Progenitor cell of endocrine pancreas (in vitro differentiated cells): ENCODE measurements around the gene CORO1C. TPM values are rescaled to one million over a fixed set of nuclear protein-coding genes. Genes with fewer than 3 reads are reported as not detected.
A peak's percentile ranks its signal among the peaks of the same experiment; 100 is the strongest.

Experiments used
- DNase-seq: peaks from one replicate; pipeline ENCODE4 v3.0.0; 2021; ENCODE audit warnings: low spot score; ENCODE audit not compliant: unreplicated experiment
- H3K27ac Mint-ChIP-seq: 2 replicates; pipeline ENCODE4 v1.8.0; 2021; ENCODE audit warnings: mild to moderate bottlenecking, moderate library complexity, mixed read lengths
- H3K27me3 Mint-ChIP-seq: 2 replicates; pipeline ENCODE4 v1.8.0; 2021; ENCODE audit warnings: mixed read lengths
- H3K36me3 Mint-ChIP-seq: 2 replicates; pipeline ENCODE4 v1.8.0; 2022; ENCODE audit warnings: mixed read lengths; ENCODE audit not compliant: insufficient read depth
- H3K4me1 Mint-ChIP-seq: 2 replicates; pipeline ENCODE4 v1.8.0; 2021; ENCODE audit warnings: low read depth, mixed read lengths
- H3K4me3 Mint-ChIP-seq: 2 replicates; pipeline ENCODE4 v1.8.0; 2021; ENCODE audit warnings: low read depth, mild to moderate bottlenecking, moderate library complexity, mixed read lengths
- H3K9me3 Mint-ChIP-seq: 2 replicates; pipeline ENCODE4 v1.8.0; 2021; ENCODE audit warnings: low read depth, mixed read lengths
- total RNA-seq: library from RNA; stranded (reverse); gene quantifications from 2 replicates; pipeline ENCODE4 v1.2.1, GENCODE V29; 2021
- TF ChIP-seq, protein P1 (sequence below): fragments of 200-600 bp; sonication (generic); IDR thresholded peaks from one replicate; pipeline ENCODE4 v1.5.0; 2021; ENCODE audit warnings: antibody characterized with exemption, mild to moderate bottlenecking; ENCODE audit not compliant: unreplicated experiment

The CORO1C gene
- total RNA-seq, 1 donor from 2014 or later: 68.3 TPM

DNA sequence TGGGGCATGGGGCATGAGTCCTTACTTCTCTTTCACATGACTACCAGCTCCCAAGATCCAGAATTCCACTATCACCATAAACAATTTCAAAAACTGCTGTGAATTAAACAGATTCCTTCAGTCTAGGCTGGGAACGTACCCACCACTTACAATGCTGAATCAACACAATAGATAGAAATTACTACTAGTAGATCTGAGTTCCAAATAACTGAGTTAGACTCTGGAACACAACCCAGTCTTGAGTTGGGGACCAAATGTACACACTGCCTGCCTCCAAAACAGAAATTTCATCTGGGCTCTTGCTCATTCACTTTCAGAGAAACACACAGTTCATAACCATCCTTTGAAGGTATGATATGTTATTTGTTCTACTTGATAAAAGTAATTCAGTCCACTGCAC lies 8.9 kb downstream of the CORO1C start:
- Mint-ChIP-seq H3K9me3 (no peaks in the 10 kb centered on the region), H3K27ac (no peak overlapping the region)

DNA sequence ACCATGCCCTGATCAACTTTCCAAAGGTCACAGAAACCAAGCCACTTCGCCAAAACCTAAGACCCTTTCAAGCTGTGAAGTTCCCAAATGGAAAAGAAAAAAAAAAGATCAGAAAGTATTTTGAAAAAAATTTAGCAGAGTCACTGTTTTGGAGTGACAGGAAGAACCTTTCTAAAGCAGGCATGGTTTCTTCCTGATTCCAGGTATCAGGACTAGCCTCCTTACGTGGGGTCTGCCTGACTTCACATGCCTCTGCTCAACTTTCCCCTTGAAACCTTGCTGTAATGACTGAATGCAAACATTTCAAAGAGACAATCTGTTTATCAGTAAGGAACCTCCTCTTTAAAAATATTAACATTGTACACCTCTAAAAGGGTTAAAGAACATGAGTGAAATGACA lies 9.5 kb downstream of the CORO1C start:
- peaks cover 11% of the 10 kb centered on the region for H3K4me1 Mint-ChIP-seq
- no peak overlapping the region for H3K27ac Mint-ChIP-seq

More for the DNA sequence above, 8.9 kb downstream of the CORO1C start:
- H3K27me3 Mint-ChIP-seq: no peaks in the 10 kb centered on the region
- DNase-seq: no peak
- H3K4me1 Mint-ChIP-seq: peaks cover 11% of the 10 kb centered on the region
- TF ChIP-seq, protein P1, sequence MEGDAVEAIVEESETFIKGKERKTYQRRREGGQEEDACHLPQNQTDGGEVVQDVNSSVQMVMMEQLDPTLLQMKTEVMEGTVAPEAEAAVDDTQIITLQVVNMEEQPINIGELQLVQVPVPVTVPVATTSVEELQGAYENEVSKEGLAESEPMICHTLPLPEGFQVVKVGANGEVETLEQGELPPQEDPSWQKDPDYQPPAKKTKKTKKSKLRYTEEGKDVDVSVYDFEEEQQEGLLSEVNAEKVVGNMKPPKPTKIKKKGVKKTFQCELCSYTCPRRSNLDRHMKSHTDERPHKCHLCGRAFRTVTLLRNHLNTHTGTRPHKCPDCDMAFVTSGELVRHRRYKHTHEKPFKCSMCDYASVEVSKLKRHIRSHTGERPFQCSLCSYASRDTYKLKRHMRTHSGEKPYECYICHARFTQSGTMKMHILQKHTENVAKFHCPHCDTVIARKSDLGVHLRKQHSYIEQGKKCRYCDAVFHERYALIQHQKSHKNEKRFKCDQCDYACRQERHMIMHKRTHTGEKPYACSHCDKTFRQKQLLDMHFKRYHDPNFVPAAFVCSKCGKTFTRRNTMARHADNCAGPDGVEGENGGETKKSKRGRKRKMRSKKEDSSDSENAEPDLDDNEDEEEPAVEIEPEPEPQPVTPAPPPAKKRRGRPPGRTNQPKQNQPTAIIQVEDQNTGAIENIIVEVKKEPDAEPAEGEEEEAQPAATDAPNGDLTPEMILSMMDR: no peak
- H3K4me3 Mint-ChIP-seq: no peak overlapping the region
- no peaks in the 10 kb centered on the region for H3K36me3 Mint-ChIP-seq

DNA sequence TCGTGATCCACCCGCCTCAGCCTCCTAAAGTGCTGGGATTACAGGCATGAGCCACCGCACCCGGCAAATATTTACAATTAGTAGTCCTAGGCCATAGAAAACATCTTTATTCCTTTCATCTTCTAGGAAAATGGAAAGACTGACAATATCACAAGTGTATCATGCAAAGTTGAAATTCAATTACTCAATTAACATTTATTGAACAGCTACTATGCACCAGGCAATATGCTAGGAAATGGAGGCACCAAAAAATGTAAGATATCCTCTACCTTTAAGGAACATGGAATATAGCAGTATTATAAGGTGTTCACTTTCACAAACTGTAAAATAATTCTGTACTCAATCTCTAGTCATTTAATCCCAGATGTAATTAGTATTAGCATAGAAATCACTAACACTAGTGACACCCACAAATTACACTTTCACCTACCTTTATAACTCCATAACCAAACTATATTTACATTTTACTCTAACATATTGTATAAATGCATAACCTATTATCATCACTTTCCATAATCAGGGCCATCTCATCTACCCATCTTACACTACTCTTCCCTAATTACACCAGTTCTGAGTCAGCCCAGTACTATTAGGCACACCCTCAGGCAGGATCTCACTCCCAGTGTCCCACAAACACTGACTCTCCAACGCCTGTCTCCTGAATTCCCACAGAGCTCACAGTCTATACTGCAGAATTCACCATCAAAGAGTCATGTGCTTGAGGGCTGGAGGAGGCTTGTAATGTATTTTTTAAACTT lies 10.4 kb downstream of the CORO1C start:
- TF ChIP-seq, protein P1: no peak
- DNase-seq: no peak
- Mint-ChIP-seq H3K27me3 (no peaks in the 10 kb centered on the region), H3K4me1 (peaks cover 11% of the 10 kb centered on the region), H3K36me3 (peaks cover 6% of the 10 kb centered on the region), H3K4me3 (no peak overlapping the region), H3K9me3 (no peaks in the 10 kb centered on the region), H3K27ac (no peak overlapping the region)

More for the DNA sequence above, 9.5 kb downstream of the CORO1C start:
- DNase-seq: no peak
- TF ChIP-seq, protein P1: no peak
- Mint-ChIP-seq H3K4me3 (no peak overlapping the region), H3K27me3 (no peaks in the 10 kb centered on the region), H3K9me3 (no peaks in the 10 kb centered on the region), H3K36me3 (peaks cover 3% of the 10 kb centered on the region)

DNA sequence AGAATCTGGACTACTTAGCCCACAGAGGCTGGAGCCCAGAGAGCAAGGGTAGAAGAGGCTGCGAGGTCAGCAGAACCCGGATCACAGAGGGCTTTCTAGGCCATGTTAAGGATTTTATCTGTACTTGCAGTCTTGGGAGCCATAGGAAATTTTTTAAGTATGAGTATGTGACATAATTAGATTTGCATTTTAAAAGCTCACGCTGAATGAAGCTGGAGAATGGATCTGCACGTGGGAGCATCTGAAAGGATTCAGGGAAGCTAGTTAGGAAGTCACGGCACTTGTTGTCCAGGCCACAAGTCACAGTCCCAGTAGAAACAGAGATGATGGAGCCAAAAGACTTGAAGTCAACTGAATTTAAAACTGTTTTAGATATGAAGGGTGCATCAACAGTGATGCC lies 14.1 kb downstream of the CORO1C start:
- no peak for DNase-seq
- H3K36me3 Mint-ChIP-seq: peaks cover 6% of the 10 kb centered on the region
- H3K4me1 Mint-ChIP-seq: peaks cover 11% of the 10 kb centered on the region
- H3K27me3 Mint-ChIP-seq: no peaks in the 10 kb centered on the region
- H3K27ac Mint-ChIP-seq: no peak overlapping the region
- H3K9me3 Mint-ChIP-seq: no peaks in the 10 kb centered on the region
- no peak overlapping the region for H3K4me3 Mint-ChIP-seq
- TF ChIP-seq, protein P1: no peak

DNA sequence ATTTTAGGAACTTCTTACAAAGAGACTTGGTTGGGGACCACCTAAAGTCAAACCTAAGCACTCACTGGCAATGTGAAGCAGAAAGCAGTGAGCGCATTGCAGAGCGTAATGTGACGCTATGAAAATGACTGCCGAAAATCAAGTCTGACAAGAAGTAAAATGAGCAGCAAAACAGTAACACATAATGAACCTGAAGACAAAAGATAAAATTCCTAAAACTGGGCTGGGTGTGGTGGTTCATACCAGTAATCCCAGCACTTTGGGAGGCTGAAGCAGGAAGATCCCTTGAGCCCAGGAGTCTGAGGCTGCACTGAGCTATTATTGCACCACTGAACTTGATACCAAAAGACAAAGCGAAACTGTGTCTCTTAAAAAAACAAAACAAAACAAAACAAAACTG lies 16.5 kb downstream of the CORO1C start:
- Mint-ChIP-seq H3K4me1 (peaks cover 10% of the 10 kb centered on the region), H3K27ac (peak overlapping the region; percentile 60), H3K9me3 (no peaks in the 10 kb centered on the region), H3K4me3 (no peak overlapping the region), H3K27me3 (no peaks in the 10 kb centered on the region), H3K36me3 (peaks cover 6% of the 10 kb centered on the region)
- TF ChIP-seq, protein P1: no peak
- DNase-seq: no peak
